GM12865 (cell line): ENCODE data around the gene PRPF8.
"Not testable (repeated sequence)": the region's sequence is repeated elsewhere in the genome, so short reads cannot be mapped to it uniquely, and the experiment has no call there.

Experiments used
- DNase-seq: peaks from one replicate; pipeline ENCODE4 v3.0.0; 2010; ENCODE audit warnings: low read depth
- H3K4me3 ChIP-seq: 2 replicates; pipeline ENCODE4 v1.5.1; 2011; ENCODE audit warnings: mild to moderate bottlenecking, low read depth, low read length, control low read depth
- TF ChIP-seq, protein P1 (sequence below): IDR thresholded peaks from 2 replicates; pipeline ENCODE4 v1.5.1; 2011; ENCODE audit warnings: low read length, control low read depth, low read depth, inconsistent platforms; ENCODE audit not compliant: insufficient read depth; ENCODE audit errors: missing control alignments

PRPF8 gene

DNA sequence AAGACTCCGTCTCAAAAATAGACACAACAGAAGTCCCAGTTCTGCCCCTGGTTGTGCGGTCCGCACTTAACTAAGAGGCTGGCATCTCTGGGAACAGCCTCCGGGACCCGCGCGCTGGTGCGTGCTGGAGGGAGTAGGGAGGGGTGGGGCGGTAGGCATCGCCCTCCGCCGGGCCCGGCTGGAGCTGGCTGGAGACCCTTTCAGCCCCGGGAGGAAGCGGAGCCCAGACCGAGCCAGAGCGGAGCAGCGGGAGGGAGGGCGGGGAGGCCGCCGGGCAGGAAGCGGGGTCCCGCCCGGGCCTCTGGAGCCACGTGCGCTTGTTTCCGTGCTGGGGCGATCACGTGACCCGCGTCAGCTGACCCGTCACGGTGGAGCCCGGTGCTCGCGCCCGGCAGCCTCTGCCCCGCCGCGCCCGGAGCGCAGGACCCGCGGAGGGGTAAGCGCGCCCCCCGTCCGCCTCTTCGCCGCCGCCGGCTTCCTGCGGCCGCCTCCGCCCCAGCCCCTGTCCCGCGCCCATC is 39.7 kb upstream of the PRPF8 start, which contains the start of gene WDR81:
Gene WDR81, plus strand, starts transcription at position 354 of the 518 bp plus-strand sequence. CDS start 256 bp downstream, outside the sequence.
- H3K4me3 ChIP-seq, result peak within 1 kb of the TSS; percentile 84
- DNase-seq, result peak; percentile 95
- TF ChIP-seq, protein P1, sequence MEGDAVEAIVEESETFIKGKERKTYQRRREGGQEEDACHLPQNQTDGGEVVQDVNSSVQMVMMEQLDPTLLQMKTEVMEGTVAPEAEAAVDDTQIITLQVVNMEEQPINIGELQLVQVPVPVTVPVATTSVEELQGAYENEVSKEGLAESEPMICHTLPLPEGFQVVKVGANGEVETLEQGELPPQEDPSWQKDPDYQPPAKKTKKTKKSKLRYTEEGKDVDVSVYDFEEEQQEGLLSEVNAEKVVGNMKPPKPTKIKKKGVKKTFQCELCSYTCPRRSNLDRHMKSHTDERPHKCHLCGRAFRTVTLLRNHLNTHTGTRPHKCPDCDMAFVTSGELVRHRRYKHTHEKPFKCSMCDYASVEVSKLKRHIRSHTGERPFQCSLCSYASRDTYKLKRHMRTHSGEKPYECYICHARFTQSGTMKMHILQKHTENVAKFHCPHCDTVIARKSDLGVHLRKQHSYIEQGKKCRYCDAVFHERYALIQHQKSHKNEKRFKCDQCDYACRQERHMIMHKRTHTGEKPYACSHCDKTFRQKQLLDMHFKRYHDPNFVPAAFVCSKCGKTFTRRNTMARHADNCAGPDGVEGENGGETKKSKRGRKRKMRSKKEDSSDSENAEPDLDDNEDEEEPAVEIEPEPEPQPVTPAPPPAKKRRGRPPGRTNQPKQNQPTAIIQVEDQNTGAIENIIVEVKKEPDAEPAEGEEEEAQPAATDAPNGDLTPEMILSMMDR, result no peak

DNA sequence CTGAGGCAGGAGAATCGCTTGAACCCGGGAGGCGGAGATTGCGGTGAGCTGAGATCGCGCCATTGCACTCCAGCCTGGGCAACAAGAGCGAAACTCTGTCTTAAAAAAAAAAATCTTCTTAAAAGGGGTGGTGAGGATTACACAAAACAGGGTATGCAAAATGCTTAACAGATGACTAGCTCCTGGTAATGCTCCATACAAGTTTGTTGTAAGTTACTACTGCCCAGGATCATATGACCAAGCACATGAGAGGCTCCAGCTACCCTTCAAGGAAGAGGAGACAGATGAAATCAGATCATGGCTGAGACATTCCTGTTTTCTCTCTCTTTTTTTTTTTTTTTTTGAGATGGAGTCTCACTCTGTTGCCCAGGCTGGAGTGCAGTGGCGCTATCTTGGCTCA is 37.4 kb upstream of the PRPF8 start:
- DNase-seq, result peak; percentile 83
- not testable (repeated sequence) for H3K4me3 ChIP-seq

DNA sequence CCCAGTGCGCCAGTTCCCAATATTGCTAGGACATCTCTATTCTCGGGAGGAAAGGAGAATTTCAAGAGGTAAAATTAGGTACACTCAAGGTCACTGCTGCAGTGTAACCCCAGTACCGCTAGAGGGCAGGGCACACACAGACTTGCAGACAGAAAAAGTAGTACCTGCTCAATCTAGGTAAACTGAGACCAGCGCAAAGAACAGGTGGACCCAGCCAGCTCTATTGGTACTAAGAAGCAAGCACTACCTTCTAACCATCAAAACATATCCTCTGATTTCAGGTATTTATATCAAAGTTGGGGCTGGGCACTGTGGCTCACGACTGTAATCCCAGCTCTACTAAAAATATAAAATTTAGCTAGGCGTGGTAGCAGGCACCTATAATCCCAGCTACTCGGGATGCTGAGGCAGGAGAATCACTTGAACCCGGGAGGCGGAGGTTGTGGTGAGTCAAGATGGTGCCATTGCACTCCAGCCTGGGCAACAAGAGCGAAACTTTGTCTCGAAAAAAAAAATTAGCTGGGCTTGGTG is 36.3 kb upstream of the PRPF8 start:
- peak; percentile 86 for DNase-seq
- no peak overlapping the region for H3K4me3 ChIP-seq
- TF ChIP-seq, protein P1, result peak; percentile 99

DNA sequence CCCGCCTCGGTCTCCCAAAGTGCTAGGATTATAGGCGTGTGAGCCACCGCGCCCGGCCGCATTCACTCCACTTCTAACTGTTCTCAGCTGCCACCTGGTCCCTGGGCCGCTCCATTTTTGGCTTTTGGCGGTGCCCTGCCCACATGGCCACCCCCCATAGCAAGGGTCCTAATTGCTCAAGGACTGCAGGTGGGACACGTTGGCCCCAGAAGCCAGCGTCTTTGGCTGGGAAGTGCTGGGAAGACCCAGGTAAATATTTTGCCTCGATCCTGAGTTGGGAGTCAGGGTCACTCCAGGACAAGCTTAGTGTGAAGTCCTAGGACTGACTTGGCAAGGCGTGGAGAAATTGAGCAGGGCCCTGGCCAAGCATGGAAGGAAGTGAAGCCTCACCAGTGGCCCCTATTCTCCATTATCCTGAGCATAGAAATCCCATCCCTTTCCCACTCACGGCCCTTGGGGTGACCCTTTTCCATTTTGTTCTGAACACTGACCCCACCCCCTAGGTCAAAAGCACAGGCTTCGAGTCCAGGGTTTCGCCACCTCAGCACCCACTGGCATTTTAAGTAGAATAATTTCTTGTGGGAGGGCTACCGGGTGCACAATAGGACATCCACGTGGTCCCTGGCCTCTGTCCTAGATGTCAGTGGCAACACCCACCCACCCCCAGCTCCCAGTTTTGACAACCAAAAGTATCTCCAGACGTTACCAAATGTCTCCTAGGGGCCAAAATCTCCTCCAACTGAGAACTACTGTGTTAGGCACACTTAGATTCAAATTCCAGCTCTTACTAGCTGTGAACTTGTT is 33.9 kb upstream of the PRPF8 start:
- DNase-seq, result no peak
- TF ChIP-seq, protein P1, result no peak
- H3K4me3 ChIP-seq, result peak overlapping the region; percentile 71

DNA sequence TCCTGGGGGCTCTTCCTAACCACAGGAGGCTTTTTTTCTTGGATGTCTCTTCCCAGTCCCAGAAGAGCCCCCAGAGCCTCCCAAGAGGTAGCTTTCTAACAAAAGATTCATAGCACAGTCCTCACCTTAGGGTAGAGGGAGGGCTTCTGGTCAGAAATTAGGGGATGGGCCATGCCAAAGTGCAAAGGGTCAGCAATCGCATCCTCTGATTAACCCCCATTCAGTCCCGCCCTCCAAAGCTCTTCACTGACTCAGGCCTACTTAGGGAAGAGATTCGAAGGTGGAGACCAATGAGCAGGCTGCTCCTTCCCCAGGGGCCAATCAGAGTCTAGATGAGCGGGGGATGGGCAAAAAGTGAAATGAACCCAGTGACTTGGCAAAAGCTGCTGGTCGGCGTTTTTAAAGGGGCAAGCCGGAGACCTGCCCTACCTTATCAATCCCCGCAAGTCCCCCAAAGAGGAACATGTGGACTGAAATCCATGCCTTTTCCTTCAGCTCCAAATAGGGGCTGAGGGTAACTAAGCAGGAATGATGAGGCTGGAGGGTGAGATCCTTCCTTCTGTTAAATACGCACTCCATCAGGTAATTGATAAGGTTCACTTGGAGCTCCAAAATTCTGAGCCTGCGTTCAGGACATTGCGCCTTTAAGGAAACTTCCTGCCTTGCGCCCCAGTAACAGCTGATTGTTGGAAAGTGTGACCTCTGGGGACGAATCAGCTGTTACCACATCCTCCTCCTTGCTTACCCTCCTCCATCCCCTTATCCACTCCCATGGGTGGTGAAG is 32.4 kb upstream of the PRPF8 start:
- TF ChIP-seq, protein P1, result no peak
- peak overlapping the region; percentile 71 for H3K4me3 ChIP-seq
- peak; percentile 99 for DNase-seq

DNA sequence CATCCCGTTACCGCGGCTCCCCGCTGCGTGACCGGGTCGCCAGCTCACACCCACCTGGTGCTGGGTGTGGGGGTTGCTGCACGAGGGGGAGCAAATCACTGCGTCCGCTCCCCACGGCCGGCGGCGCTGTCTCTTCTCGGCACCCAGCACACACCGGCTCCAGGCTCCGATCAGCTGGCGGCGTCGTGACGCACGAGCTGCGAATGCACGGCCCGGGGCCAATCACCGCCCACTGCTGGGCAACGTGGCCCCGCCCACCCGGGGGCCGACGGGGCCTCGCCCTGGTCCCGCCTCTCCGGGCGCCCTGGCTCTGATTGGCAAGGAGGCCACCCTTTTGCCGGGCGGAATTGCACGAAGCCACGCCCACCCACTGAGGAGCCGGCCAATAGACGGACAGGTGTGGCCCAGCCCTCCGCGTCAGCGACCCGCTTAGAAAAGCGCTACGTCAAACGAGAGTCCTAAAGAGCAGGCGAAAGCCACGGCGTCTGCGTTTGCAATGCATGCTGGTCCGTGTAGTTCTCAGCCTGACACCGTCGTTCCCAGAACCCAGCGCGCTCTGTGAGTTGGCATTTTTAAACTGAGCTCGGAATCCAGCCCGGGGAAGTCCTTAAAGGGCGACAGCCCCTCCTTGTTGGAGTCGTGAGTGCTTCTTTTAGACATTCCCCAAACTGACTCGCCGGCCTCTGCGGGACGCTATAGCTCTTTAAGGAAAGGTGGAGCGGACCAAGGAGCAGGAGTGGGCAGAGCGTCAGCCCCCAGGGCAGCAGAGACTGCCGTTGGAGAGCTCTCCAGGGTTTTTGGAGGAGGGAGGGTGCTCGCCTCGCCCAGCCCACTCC is 31.6 kb upstream of the PRPF8 start:
- peak overlapping the region; percentile 76 for H3K4me3 ChIP-seq
- TF ChIP-seq, protein P1, result peak; percentile 4
- DNase-seq, result peak; percentile 100
